Right lobe of liver (tissue), 6 donors: ENCODE data around the gene PDZK1IP1. TPM values are rescaled to one million over a fixed set of nuclear protein-coding genes. Genes with fewer than 3 reads are reported as not detected.
"Not testable (repeated sequence)": the region's sequence is repeated elsewhere in the genome, so short reads cannot be mapped to it uniquely, and the experiment has no call there.

Source experiments
- ATAC-seq, 4 donors: fragments of 200-7000 bp; cut with Tn5 transposase; one replicate each; pipeline ENCODE4 v1.9.1; 2020; ENCODE audit warnings: mild to moderate bottlenecking in 4 of 4, moderate library complexity in 4 of 4
- DNase-seq, 3 donors: peaks; one replicate each; pipeline ENCODE4 v3.0.0-alpha.2; 2020
- H3K27ac ChIP-seq, 3 donors: fragments of 200-600 bp; one replicate each; pipeline ENCODE4 v1.8.0; 2022
- H3K27me3 ChIP-seq, 2 donors: fragments of 200-600 bp; one replicate each; pipeline ENCODE4 v1.8.0; 2022
- H3K36me3 ChIP-seq, 4 donors: fragments of 200-600 bp; sonication (generic) in 1 of 4; one replicate each; pipeline versions ENCODE4 v1.5.1 to v1.8.0; 2017 to 2022; ENCODE audit warnings: control low read depth in 1 of 4
- H3K4me1 ChIP-seq, 4 donors: fragments of 200-600 bp; sonication (generic) in 1 of 4; one replicate each; pipeline versions ENCODE4 v1.5.1 to v1.8.0; 2017 to 2022; ENCODE audit warnings: control low read depth in 1 of 4
- H3K4me3 ChIP-seq, 3 donors: fragments of 200-600 bp; one replicate each; pipeline ENCODE4 v1.8.0; 2022
- H3K9me3 ChIP-seq, 4 donors: fragments of 200-600 bp; sonication (generic) in 1 of 4; one replicate each; pipeline versions ENCODE4 v1.5.1 to v1.8.0; 2017 to 2022; ENCODE audit warnings: control low read depth in 1 of 4
- POLR2A ChIP-seq: fragments of 450-650 bp; IDR thresholded peaks from one replicate; pipeline ENCODE4 v1.6.1; 2017; ENCODE audit warnings: antibody characterized with exemption, mild to moderate bottlenecking
- WGBS: methylation state at CpG from one replicate; pipeline ENCODE4 v1.1.6; 2018; ENCODE audit warnings: low coverage, low lambda C conversion rate; ENCODE audit not compliant: insufficient coverage; ENCODE audit errors: missing lambda C conversion rate; 5-methylcytosine and 5-hydroxymethylcytosine counted together
- intact Hi-C, 2 donors: fragments of 100-400 bp; cut with DNase I; formaldehyde crosslinking; loops; one replicate each; pipeline versions ENCODE4 v1.11.2 to v1.14.1; 2022
- total RNA-seq, 6 experiments: library from RNA; depleted of rRNA in 2 of 6; stranded (reverse); fragments of >200 nt in 2 of 6; fragmentation: NEBNext Ultra II Directional in 3 of 6; extraction: Animal tissue kit (Norgen Biotek cat#: 25700) in 3 of 6; gene quantifications; one replicate each; pipeline versions ENCODE4 v1.1.0 to v1.2.4, GENCODE V29; 2016 to 2023
- TF ChIP-seq, protein P1 (sequence below), 4 donors: fragments of 200-600 bp in 3 of 4; fragments of 450-650 bp in 1 of 4; IDR thresholded peaks; one replicate each; pipeline versions ENCODE4 v1.5.1 to v1.8.0; 2016 to 2022; ENCODE audit warnings: antibody characterized with exemption in 4 of 4, mild to moderate bottlenecking in 2 of 4
- donor health status: DM: no; HTN: yes; CAD: no.
- donor health status: DM: no; HTN: no; CAD: no.
- donor health status: DM: no; HTN: no; CAD: no.
- donor health status: DM: no; HTN: yes; CAD: no.
- donor health status: DM: no; HTN: yes; CAD: no.

The PDZK1IP1 gene
- total RNA-seq, 6 experiments from 2014 or later, result 0.24 to 44.3 (median 5.4) TPM

DNA sequence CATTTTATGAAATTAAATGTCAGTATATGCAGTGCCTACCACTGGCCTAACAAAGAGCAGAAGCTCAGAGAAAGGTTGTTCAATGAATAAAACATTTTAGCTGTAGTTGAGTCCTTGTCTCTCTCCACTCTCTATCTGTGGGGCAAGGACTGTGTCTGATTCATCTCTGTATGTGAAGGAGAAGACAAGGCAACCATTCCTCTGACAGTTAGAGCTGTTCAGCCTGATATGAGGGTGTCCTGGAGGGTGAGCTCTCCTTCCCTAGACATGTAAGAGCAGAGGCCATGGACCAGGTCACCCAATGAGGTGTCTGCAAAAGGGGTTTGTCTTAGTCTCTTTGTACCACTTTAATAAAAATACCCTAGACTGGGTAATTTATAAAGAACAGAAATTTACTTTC lies 4.5 kb upstream of the PDZK1IP1 start:
- intact Hi-C loops, result no loop called here
- peaks cover 0 to 21% (median 0%) of the 10 kb centered on the region in 4 donors for H3K4me1 ChIP-seq

DNA sequence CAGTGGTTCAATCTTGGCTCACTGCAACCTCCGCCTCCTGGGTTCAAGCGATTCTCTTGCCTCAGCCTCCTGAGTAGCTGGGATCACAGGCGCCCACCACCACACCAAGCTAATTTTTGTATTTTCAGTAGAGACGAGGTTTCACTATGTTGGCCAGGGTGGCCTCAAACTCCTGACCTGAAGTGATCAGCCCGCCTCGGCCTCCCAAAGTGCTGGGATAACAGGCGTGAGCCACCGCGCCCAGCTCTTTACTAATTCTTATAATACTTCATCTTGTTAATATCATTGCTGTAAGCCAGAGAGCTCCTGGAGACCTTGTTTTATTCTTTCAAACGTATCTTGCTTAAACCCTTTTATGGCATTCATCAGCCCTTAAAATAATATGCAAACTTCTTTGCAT lies 3.7 kb upstream of the PDZK1IP1 start:
- intact Hi-C loops, H3K4me3 ChIP-seq, H3K27ac ChIP-seq, H3K36me3 ChIP-seq, H3K9me3 ChIP-seq, ATAC-seq, H3K27me3 ChIP-seq: not testable (repeated sequence)
- WGBS, result 68% methylated on average over 7 of the region's 10 CpGs
- H3K4me1 ChIP-seq, result peaks cover 0 to 21% (median 0%) of the 10 kb centered on the region in 4 donors
- DNase-seq, result peak in 1 of 3 donors; percentile 19

More for the DNA sequence above, 4.5 kb upstream of the PDZK1IP1 start:
- H3K27me3 ChIP-seq, result no peaks in the 10 kb centered on the region
- no peak for DNase-seq
- no peaks in the 10 kb centered on the region for H3K36me3 ChIP-seq
- no peak for TF ChIP-seq POLR2A
- TF ChIP-seq, protein P1, sequence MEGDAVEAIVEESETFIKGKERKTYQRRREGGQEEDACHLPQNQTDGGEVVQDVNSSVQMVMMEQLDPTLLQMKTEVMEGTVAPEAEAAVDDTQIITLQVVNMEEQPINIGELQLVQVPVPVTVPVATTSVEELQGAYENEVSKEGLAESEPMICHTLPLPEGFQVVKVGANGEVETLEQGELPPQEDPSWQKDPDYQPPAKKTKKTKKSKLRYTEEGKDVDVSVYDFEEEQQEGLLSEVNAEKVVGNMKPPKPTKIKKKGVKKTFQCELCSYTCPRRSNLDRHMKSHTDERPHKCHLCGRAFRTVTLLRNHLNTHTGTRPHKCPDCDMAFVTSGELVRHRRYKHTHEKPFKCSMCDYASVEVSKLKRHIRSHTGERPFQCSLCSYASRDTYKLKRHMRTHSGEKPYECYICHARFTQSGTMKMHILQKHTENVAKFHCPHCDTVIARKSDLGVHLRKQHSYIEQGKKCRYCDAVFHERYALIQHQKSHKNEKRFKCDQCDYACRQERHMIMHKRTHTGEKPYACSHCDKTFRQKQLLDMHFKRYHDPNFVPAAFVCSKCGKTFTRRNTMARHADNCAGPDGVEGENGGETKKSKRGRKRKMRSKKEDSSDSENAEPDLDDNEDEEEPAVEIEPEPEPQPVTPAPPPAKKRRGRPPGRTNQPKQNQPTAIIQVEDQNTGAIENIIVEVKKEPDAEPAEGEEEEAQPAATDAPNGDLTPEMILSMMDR (IDR thresholded peaks at IDR 0.05), result no peak
- no peak for ATAC-seq
- H3K27ac ChIP-seq, result no peak overlapping the region
- H3K9me3 ChIP-seq, result no peaks in the 10 kb centered on the region
- H3K4me3 ChIP-seq, result no peak overlapping the region

DNA sequence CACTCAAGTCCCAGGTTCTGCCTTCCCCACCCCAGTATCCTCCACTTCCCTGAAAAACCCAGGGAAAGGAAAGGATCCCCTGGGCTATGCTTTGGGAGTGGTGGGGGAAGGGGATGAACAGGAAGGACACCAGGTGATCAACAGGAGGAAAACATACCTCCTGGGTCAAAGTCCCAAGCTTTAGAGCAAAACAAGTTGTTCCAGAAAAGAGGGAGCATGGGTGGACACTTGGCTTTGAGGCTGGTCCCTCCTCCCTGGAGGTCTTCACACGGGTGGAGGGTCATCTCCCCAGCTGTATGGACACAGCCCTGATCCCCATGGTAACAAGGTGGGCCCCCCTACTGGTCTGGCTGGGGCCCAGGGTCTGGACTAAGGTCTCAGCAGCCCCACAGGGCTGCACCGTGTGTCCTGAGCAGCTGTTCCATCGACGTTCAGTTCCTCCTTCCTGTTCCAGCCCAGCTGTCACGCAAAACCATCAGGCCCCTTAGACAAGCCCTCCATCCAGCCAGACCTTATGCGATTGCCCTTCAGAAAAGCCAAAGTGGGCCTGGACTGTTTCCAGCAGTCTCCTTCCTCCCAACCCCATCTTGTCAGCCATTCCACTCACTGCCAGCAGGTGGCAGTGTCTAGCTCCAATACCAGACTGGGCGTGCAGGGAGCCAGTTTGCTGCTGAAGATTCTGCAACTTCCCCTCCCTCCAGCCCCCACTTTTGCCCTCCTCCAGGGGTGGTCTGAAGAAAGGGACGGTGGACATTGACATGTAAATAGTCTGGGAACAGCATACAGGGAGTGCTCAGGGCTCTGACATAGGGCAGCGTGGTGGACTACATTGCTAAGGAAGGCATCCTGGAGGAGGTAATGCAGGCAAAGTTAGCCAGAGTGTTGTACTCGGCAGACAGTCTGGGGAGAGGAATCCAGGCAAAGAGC lies 2.9 kb upstream of the PDZK1IP1 start:
- peak in 2 of 3 donors; percentile 76 to 78 for DNase-seq
- Histone ChIP-seq H3K4me1 (peaks cover 0 to 21% (median 0%) of the 10 kb centered on the region in 4 donors), H3K27ac (peak overlapping the region in 2 of 3 donors; percentile 5 to 10), H3K4me3 (no peak overlapping the region), H3K36me3 (no peaks in the 10 kb centered on the region), H3K9me3 (no peaks in the 10 kb centered on the region), H3K27me3 (no peaks in the 10 kb centered on the region)
- intact Hi-C loops, result no loop called here
- ATAC-seq, result peak; percentile 70 to 84 (median 77)
- 0% methylated on average over 4 of the region's 10 CpGs for WGBS
- TF ChIP-seq POLR2A, result no peak
- TF ChIP-seq, protein P1 (IDR thresholded peaks at IDR 0.05), result peak; percentile 89 to 96 (median 92)

DNA sequence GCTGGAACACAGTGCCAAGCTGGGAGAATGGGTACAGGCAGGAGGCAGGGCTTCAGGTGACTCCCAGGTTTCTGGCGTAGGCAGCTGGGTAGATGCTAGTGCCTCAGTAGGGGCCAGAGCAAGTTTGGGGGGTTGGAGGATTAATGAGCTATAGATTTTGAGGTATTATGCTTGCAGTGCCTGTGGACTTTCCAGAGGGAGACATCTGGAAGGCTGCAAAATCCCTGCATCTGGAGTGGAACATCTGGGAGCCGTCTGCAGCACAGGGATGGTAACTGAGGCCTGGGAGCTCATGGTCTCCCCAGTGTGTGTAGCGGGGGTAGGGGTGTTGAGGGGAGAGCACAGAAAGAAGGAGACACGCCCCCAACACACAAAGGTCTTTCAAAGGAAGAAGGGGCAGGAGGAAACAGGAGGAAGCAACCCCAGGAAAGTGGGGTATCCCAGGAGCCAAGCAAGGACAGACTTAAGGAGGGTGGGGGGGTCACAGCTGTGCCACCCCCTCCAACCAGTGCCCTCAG lies 2.2 kb upstream of the PDZK1IP1 start:
- H3K9me3 ChIP-seq, result no peaks in the 10 kb centered on the region
- peak in 1 of 3 donors; percentile 14 for DNase-seq
- 66% methylated on average over 3 of the region's 4 CpGs for WGBS
- ATAC-seq, result no peak
- no peaks in the 10 kb centered on the region for H3K36me3 ChIP-seq
- no peaks in the 10 kb centered on the region for H3K27me3 ChIP-seq
- H3K27ac ChIP-seq, result no peak overlapping the region
- TF ChIP-seq, protein P1 (IDR thresholded peaks at IDR 0.05), result no peak
- no peak for TF ChIP-seq POLR2A
- H3K4me1 ChIP-seq, result peaks cover 0 to 21% (median 0%) of the 10 kb centered on the region in 4 donors
- no peak overlapping the region for H3K4me3 ChIP-seq
- intact Hi-C loops, result no loop called here

DNA sequence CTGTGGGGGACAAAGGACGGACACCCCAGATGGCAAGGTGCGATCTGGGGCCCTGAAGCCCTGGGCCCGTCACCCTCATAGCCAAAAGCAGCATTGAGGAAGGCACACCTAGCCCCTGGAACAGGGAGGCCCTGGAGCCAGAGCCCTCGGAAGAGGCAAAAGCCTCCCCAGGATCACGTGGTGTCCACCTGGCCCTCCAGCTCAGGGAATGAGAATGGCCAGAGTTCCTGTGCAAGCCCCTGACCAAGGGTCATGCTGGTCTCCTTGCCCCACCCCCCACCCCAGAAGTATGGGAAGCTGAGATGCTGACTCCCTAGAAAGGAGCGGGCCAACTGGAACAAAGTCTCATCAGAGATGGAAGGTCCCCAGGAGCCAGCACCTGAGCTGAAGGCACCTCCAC lies 1.0 kb upstream of the PDZK1IP1 start:
- TF ChIP-seq, protein P1 (IDR thresholded peaks at IDR 0.05), result no peak
- TF ChIP-seq POLR2A, result no peak
- H3K27ac ChIP-seq, result no peak overlapping the region
- no peak overlapping the region for H3K4me3 ChIP-seq
- H3K27me3 ChIP-seq, result no peaks in the 10 kb centered on the region
- no peaks in the 10 kb centered on the region for H3K36me3 ChIP-seq
- H3K4me1 ChIP-seq, result peaks cover 0 to 21% (median 0%) of the 10 kb centered on the region in 4 donors
- no CpG with 5 or more reads among the region's 6 CpGs for WGBS
- DNase-seq, result peak in 1 of 3 donors; percentile 35
- no peaks in the 10 kb centered on the region for H3K9me3 ChIP-seq
- ATAC-seq, result no peak
- intact Hi-C loops, result no loop called here
